Type B pancreatic cell (in vitro differentiated cells): ENCODE results near the gene FRZB. TPM values are rescaled to one million over a fixed set of nuclear protein-coding genes. Genes with fewer than 3 reads are reported as not detected.

Source experiments
- DNase-seq: peaks from one replicate; pipeline ENCODE4 v3.0.0; 2021; ENCODE audit warnings: mixed read lengths; ENCODE audit not compliant: unreplicated experiment; ENCODE audit errors: extremely low spot score
- H3K27ac Mint-ChIP-seq: 2 replicates; pipeline ENCODE4 v1.8.0; 2021; ENCODE audit warnings: mild to moderate bottlenecking, mixed read lengths
- H3K27me3 Mint-ChIP-seq: 2 replicates; pipeline ENCODE4 v1.8.0; 2021; ENCODE audit warnings: mixed read lengths
- H3K36me3 Mint-ChIP-seq: 2 replicates; pipeline ENCODE4 v1.8.0; 2021; ENCODE audit warnings: mixed read lengths
- H3K4me1 Mint-ChIP-seq: one replicate; pipeline ENCODE4 v1.8.0; 2021; ENCODE audit warnings: mixed read lengths; ENCODE audit not compliant: unreplicated experiment
- H3K4me3 Mint-ChIP-seq: 2 replicates; pipeline ENCODE4 v1.8.0; 2021; ENCODE audit warnings: mild to moderate bottlenecking, mixed read lengths
- H3K9me3 Mint-ChIP-seq: 2 replicates; pipeline ENCODE4 v1.8.0; 2021; ENCODE audit warnings: mixed read lengths
- total RNA-seq: library from RNA; stranded (reverse); gene quantifications from 2 replicates; pipeline ENCODE4 v1.2.1, GENCODE V29; 2021; ENCODE audit warnings: low replicate concordance
- TF ChIP-seq, protein P1 (sequence below): fragments of 200-600 bp; sonication (generic); conservative IDR thresholded peaks from 2 replicates; pipeline ENCODE4 v1.5.0; 2021; ENCODE audit warnings: antibody characterized with exemption, mild to moderate bottlenecking

FRZB gene
- total RNA-seq, 1 donor from 2014 or later, result 17.1 TPM

DNA sequence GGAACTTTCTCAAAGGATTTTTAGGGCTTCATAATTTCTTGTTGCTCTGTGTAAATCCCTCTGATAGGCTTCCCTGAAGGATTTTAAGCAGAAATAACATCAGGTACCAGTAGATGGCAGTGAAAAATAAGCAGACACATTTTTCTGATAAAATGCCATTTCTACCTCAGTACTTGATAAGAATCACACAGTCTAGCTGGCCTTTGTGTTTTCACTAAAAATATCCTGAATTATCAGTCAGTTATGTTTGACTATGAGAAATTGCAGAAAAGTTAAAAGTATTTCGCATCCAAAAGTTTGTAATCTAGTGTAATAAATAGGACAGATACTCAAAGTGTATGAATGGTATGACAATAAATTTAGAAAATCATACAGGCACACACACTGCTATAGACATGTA lies 81.7 kb downstream of the FRZB start:
- DNase-seq, result no peak
- peaks cover 15% of the 10 kb centered on the region for H3K36me3 Mint-ChIP-seq
- H3K9me3 Mint-ChIP-seq, result no peaks in the 10 kb centered on the region
- no peak overlapping the region for H3K27ac Mint-ChIP-seq
- no peaks in the 10 kb centered on the region for H3K27me3 Mint-ChIP-seq
- no peak overlapping the region for H3K4me3 Mint-ChIP-seq
- peaks cover 7% of the 10 kb centered on the region for H3K4me1 Mint-ChIP-seq
- TF ChIP-seq, protein P1, sequence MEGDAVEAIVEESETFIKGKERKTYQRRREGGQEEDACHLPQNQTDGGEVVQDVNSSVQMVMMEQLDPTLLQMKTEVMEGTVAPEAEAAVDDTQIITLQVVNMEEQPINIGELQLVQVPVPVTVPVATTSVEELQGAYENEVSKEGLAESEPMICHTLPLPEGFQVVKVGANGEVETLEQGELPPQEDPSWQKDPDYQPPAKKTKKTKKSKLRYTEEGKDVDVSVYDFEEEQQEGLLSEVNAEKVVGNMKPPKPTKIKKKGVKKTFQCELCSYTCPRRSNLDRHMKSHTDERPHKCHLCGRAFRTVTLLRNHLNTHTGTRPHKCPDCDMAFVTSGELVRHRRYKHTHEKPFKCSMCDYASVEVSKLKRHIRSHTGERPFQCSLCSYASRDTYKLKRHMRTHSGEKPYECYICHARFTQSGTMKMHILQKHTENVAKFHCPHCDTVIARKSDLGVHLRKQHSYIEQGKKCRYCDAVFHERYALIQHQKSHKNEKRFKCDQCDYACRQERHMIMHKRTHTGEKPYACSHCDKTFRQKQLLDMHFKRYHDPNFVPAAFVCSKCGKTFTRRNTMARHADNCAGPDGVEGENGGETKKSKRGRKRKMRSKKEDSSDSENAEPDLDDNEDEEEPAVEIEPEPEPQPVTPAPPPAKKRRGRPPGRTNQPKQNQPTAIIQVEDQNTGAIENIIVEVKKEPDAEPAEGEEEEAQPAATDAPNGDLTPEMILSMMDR, result peak; percentile 83

DNA sequence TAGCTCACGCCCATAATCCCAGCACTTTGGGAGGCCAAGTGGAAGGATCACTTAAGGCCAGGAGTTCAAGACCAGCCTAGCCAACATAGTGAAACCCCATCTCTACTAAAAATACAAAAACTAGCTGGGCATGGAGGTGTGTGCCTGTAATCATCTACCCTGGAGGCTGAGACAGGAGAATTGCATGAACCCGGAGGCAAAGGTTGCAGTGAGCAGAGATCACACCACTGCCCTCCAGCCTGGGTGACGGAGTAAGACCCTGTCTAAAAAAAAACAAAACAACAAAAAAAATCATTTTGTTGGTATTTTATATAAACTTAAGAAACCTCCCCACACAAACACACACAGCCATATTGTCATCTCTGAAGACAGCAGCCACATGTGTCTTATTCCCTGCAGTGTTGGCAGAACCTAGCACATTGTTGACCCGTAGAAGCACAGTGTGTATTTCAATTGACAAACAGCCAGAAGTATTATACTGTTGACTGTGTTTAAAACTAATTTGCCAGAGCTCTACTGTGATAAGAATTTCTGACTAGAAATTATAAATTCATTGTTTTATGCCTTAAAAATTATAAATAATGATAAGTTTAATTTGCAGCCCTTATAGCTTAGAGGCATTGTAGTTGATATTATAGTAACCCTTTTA lies 82.3 kb downstream of the FRZB start:
- Mint-ChIP-seq H3K36me3 (peaks cover 16% of the 10 kb centered on the region), H3K4me1 (peaks cover 7% of the 10 kb centered on the region), H3K27me3 (no peaks in the 10 kb centered on the region)

More for the DNA sequence above, 82.3 kb downstream of the FRZB start:
- H3K9me3 Mint-ChIP-seq, result no peaks in the 10 kb centered on the region
- no peak for DNase-seq
- TF ChIP-seq, protein P1, result no peak
- no peak overlapping the region for H3K27ac Mint-ChIP-seq
- H3K4me3 Mint-ChIP-seq, result no peak overlapping the region

Other genes starting within 250 kb of the FRZB start
- 68.0 and 110 TPM in 2 replicates for gene DNAJC10, start 150.4 kb downstream of the FRZB start, total RNA-seq
- 104 and 131 TPM in 2 replicates for gene NCKAP1, start 171.8 kb upstream of the FRZB start, total RNA-seq
- gene DUSP19, start 212.1 kb upstream of the FRZB start, total RNA-seq, result 4.0 and 6.2 TPM in 2 replicates